SK-N-SH treated with all-trans-retinoic acid at 6 μM for 48 hours (cell line): ENCODE data around the gene MBNL2.

Experiments used
- ESRRG ChIP-seq: fragments of 250-450 bp; sonication (Bioruptor Pico); IDR thresholded peaks from 2 replicates; pipeline ENCODE4 v1.6.1; 2021; ENCODE audit warnings: mild to moderate bottlenecking
- PATZ1 ChIP-seq: fragments of 250-450 bp; sonication (Bioruptor Pico); IDR thresholded peaks from 2 replicates; pipeline ENCODE4 v1.8.0; 2020; ENCODE audit warnings: mild to moderate bottlenecking, moderate library complexity, borderline replicate concordance
- SNAI2 ChIP-seq: fragments of 250-450 bp; sonication (Bioruptor Pico); IDR thresholded peaks from 2 replicates; pipeline ENCODE4 v1.5.0; 2020; ENCODE audit warnings: mild to moderate bottlenecking, moderate library complexity
- ZC3H10 ChIP-seq: fragments of 250-450 bp; sonication (Bioruptor Pico); IDR thresholded peaks from 2 replicates; pipeline ENCODE4 v1.5.1; 2021; ENCODE audit warnings: mild to moderate bottlenecking, moderate library complexity

- TF ChIP-seq PATZ1 (CRISPR knock-in tag) = no peak
- no peak for TF ChIP-seq SNAI2 (CRISPR knock-in tag)
- no peak for TF ChIP-seq ESRRG (CRISPR knock-in tag)
- TF ChIP-seq ZC3H10 = no peak
These were observed 96.4 kb downstream of the MBNL2 start for GRCh38 chr13:97318532-97318931.
